Forelimb muscle (tissue), 1 donor: ENCODE data around the gene BEND6. TPM values are rescaled to one million over a fixed set of nuclear protein-coding genes. Genes with fewer than 3 reads are reported as not detected.
"Not testable (repeated sequence)": the region's sequence is repeated elsewhere in the genome, so short reads cannot be mapped to it uniquely, and the experiment has no call there.

Source experiments
- DNase-seq: peaks from one replicate; pipeline ENCODE4 v3.0.0-alpha.2; 2013; ENCODE audit warnings: low read depth
- polyA plus RNA-seq: library from polyadenylated mRNA; unstranded; fragments of 120-200 nt; gene quantifications from one replicate; pipeline ENCODE4 v1.2.1, GENCODE V29; 2013; ENCODE audit not compliant: insufficient read length

The BEND6 gene
- polyA plus RNA-seq, 1 donor: 0.77 TPM

DNA sequence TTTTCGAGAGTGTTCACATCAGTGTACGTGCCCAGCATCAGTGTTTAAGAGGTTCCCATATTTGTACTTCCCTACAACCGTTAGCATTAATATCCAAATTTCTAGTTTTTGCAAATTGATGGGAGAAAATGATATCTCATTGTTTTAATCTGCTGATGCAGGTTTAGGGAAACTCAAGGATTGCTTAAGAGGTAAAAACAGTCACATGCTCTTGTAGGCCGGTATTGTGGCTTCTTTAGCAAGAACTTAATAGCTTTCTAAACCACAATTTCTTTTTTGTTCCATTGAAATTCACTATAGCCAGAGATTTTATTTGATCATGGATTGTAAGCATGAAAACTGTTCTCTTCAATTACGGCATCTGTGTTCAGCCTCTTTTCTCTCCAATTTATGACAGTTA, 29.5 kb downstream of the BEND6 start:
- DNase-seq: no peak

DNA sequence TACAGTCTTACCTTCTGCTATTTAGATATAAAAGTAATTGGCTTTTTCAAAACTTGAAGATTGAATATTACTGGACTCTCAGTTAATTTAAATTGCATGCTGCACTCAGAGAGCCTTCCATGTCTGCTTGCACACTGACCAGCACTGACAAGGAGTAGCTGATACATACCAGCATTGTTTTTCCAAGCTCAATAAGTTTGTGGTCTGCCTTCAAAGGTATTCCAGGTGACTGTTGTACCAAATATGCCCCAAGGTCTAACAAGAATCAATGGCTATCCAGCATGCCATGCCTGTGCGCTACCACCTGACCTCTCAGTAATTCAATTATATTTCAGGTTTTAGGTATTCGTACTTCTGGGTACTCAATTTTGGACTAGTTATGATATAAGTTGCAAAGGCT, 30.0 kb downstream of the BEND6 start:
- no peak for DNase-seq

DNA sequence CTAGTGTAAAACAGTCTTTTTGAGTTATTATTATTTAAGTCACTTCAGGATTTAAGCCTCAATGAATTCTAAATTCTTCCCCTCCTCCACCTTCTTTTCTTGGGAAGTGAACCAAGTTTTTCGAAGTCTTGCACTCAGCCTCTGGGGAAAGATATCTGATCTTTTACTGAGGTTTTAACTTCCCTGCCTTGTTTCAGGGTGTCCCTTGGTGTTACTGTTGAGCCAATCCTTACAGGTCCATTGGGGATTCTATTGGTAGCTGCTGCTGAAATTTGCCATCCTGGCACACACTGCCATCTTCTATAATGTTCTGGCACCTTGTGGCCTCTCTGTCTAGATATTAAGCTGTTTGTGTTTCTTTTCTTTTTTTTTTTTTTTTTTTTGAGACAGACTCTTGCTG, 31.7 kb downstream of the BEND6 start:
- no peak for DNase-seq

DNA sequence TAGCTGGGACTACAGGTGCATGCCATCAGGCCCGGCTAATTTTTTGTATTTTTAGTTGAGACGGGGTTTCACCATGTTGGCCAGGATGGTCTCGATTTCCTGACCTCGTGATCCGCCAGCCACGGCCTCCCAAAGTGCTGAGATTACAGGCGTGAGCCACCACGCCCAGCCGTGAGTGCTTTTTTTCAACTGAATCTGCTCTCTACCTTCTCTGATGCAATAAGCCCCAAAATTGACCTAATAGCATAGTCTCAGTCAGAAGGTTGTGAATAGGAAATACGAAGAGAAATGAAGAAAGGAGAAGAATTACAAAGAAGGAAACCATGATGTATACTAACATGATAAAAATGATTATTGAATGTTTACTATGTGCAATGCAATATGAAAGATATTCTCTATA, 33.2 kb downstream of the BEND6 start:
- no peak for DNase-seq

DNA sequence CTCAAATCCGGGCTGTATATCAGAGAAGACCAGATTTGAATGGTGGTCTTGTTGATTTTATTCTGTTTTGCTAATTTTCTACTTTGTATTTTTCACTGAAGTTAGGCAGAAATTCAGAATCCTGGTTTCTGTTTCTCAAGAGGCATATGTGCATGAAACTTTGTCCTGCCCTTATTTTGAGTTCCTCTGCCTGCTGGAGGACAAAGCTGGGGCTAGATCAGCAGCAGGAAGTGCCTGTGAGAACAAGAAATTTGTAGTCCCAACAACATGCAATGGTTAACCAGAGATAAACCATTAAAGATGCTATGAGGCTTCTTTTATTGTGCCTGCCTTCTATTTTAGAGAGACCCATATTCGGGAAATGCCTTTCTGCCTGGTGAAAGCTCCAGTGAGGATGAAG, 37.1 kb downstream of the BEND6 start:
- DNase-seq: no peak

DNA sequence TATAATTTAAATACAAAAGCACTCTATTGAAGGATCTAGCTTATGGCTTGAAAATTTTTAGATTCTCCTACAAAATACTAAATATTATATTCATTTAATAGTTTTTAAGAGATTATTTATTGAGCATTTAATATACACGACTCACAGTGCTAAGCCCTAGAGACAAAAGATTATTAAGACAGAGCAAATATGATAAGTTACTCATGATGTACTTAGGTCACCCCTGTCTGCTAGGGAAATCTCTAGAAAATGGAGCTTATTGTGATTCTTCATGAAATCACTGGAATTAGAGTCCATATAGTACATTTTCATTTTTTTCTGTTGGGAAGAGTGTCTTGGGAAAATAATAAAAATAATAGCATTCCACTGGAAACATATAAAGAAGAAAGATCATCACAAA, 37.8 kb downstream of the BEND6 start:
- DNase-seq: no peak

DNA sequence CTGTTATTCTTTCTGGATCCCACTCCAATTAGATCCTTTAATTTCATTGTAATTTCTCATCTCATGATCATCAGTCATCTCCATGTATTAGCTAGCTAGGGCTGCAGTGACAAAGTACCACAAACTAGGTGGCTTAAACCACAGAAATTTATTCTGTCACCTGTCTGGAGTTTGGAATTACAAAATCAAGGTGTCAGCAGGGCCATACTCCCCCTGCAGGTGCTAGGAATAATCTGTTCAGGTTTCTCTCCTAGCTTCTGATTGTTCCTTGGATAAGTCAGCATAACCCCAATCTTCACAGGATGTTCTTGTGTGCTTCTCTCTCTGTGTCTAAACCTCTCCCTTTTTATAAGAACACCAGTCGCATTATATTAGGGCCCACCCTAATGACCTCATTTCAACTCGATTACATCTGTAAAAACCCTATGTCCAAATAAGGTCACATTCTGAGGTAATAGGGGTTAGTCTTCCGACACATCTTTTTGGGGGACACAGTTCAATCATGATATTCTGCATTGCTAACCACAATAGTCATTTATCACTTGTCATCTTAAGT, 40.5 kb downstream of the BEND6 start:
- no peak for DNase-seq

DNA sequence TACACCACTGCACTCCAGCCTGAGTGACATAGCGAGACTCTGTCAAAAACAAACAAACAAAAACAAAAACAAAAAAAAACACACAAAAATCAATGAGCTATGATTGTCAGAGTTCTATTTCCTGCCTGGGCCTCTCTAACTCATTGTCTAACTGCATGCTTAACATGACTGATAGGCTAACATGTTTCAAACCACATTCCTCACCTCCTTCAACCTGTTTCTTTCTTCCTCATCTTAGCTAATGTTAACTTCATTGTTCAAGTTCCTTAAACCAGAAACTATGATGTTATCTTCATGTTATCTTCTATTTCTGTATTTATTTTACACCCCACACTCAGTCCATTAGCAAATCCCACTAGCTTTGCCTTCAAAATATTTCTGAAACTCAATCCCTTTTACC, 41.5 kb downstream of the BEND6 start:
- no peak for DNase-seq

DNA sequence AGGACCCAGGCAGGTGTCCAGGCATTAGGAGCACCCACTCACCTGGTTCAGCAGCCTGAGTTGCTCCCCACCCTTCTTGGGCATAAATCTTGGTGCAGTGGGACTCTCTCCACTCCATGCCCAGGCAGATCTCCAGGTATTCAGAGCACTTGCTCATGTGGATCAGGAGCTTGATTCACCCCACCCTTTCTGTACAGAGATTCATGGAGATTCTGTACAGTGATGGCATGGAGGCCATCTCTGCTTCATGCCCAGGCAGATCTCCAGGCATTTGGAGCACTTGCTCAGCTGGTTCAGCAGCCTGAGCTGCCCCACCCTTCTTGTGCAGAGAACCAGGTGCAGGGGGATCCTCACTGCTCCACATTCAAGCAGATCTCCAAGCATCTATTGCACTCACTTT, 44.1 kb downstream of the BEND6 start:
- DNase-seq: no peak

DNA sequence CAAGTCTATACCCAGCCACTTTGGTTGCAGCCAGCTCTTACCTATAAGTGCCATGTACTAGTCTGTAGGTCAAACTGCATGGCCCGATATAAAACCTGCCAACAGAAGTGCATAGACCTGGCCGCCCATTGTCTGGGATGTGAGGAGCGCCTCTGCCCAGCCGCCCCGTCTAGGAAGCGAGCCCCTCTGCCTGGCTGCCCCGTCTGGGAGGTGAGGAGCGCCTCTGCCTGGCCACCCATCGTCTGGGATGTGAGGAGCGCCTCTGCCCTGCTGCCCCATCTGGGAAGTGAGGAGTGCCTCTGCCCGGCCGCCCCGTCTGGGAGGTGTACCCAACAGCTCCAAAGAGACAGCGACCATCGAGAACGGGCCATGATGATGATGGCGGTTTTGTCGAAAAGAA, 44.8 kb downstream of the BEND6 start:
- not testable (repeated sequence) for DNase-seq

DNA sequence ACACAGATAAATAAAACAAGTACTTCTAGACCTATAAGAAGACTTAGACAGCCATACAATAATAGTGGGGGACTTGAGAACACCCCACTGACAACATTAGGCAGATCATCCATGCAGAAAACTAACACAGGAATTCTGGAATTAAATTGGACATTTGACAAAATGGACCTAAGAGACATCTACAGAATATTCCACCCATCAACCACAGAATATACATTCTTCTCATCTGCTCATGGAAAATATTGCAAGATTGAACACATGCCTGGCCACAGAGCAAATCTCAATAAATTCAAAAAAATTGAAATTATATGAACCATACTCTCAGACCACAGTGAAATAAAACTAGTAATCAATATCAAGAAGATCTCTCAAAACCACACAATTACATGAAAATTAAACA, 47.3 kb downstream of the BEND6 start:
- no peak for DNase-seq

DNA sequence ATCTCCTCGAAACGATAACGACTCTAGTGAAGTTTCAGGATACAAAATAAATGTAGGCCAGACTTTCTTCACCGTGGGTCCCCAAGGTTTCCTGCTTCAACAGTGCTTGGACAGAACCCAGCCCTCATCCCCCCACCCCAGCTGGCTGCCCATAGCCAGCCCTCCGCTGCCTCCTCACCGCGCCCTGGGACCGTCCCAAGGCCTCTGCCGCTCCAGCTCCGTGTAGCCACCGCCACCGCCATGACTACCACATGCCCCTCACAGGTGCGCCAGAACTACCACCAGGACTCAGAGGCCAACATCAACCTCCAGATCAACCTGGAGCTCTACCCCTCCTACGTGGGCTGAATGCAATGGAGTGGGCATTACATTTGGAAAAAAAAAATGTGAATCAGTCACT, 49.4 kb downstream of the BEND6 start:
- no peak for DNase-seq

DNA sequence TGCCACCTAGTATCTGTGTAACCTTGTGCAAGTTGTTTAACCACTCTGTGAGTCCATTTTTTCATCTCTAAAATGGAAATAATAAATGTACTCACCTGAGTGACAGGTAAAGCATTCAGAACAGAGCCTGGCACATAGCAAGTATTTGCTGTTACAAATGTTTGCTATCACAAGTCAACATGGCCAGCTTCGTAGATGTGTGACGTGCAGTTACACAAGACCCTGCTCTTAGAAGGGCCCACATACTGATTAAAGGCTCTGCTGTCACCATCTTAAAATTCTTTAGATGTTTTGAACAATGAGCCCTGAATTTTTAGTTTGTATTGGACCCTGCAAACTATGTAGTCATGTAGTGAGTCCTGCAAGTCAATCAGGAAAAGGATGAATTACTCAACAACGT, 51.2 kb downstream of the BEND6 start:
- DNase-seq: no peak

DNA sequence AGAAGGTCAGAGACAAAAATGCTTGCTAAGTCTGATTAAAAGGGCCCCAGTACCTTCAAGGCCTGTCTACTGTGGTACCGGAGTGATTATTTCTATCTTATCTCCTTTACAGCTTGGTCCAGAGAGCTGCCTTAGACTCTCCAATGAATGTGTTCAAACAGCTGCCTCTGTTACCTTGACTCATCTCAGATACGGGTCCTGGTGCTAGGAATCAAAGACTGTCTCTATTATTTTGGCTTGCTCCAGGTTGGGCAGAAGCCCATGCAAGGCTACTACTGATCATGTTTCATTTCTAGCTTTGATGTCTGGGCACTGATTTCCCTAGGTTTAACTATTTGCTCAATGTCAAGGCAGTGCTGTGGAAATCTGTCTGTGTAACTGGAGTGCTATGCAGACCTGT, 53.2 kb downstream of the BEND6 start:
- not testable (repeated sequence) for DNase-seq

DNA sequence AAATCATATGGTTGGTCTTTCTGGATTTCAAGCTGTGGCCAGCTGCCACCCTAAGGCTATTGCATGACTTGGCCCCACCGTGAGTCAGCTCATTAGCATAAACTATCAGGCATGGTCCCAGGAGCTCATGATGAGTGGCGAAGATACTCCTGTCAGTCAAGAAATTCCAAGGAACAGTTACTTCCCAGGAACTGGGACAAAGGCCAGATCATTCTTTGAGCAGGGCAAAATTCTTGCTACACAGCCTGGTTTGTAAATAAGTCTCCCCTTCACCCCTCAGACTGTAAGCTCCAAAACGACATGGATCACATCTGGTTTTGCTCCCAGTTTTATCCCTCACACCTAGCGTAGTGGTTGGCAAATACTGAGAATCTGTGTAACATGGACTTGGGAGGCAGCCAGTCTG, 58.6 kb downstream of the BEND6 start:
- no peak for DNase-seq

DNA sequence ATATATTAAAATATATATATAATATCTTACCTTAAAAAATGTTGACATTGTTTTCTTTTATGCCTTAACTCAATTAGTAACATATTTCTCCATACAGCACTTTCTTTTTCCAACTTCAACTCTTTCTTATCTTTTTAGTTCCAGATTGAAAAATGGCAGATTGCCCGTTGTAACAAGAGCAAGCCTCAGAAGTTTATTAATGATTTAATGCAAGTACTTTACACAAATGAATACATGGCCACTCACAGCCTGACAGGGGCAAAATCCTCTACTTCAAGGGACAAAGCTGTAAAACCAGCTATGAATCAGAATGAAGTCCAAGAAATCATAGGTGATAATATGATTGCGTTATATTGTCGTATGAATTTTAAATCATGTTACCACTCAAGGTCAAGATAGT, 62.2 kb downstream of the BEND6 start:
- no peak for DNase-seq

DNA sequence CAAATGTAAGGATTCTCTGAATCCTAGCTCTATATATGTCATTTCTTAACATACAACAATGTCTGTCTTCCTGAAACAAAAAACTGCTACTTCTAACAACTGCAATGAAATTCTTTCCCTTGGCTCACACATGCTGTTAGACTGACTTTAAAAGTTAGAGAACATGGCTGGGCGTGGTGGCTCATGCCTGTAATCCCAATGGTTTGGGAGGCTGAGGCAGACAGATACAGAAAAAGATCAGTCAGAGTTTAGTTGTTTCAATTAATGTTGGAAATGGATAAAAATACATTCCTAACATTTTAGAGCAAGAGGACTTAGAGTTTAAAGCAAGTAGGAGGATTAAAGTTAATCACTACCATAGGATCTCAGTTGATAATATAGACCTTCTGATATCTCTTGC, 62.9 kb downstream of the BEND6 start:
- DNase-seq: no peak

DNA sequence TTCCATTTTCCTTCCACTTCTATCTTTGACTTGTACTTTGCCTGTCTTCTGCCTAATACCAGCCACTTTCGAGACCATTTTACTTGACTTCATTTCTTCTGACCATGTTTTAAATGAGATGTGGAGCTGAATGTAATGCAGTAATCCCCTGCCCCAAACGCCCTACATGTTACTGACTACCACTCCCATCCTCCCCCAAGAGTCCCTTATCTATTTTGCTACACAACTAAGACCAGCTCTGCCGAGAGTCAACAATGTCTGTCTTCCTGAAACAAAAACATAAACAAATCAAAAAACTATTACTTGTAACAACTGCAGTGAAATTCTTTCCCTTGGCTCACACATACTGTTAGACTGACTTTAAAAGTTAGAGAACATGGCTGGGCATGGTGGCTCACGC, 64.5 kb downstream of the BEND6 start:
- no peak for DNase-seq

DNA sequence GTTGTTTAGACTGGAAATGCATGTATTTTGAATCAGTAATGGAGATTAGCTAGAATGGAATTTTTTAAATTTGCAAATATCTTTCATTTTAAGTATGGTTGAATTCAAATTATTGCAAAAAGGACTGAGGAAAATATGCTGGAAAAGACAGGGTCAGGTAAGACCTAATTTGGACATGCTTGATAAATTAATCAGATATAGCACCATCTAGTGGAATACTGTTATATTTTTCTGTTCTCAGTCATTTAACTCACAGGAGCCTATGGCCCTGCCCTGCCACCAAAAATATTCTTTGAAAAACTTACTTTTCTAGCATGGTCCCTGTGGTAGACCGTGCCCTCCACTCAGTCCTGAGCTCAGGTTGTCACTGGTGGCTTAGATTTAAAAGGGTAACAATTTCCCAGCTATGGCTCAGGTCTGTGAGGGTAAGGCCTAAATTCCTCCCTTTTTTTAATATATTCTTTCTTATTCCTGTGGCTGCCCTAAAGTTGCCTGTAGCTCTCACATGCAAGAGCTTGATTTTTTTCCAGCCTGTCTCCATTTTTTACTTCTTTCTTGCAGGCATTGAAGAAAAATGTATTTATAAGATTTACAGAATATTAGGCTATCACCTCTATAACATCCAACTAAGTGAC, 66.3 kb downstream of the BEND6 start:
- DNase-seq: peak; percentile 8

DNA sequence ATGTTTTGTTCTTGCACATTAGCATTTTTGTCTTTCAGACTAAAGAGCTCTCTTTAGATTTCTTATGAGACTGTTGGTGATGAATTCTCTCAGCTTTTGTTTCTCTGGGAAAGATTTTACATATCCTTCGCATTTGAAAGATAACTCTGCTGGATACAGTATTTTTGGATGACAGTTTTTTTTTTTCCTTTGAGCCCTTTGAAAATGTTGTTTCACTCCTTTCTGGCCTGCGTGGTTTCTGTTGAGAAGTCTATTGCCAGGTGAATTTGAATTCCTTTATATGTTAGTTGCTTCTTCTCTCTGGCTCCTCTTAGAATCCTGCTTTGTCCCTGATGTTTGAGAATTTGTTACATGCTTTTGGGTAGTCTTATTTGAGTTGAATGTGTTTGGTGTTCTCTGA, 69.4 kb downstream of the BEND6 start:
- DNase-seq: no peak

DNA sequence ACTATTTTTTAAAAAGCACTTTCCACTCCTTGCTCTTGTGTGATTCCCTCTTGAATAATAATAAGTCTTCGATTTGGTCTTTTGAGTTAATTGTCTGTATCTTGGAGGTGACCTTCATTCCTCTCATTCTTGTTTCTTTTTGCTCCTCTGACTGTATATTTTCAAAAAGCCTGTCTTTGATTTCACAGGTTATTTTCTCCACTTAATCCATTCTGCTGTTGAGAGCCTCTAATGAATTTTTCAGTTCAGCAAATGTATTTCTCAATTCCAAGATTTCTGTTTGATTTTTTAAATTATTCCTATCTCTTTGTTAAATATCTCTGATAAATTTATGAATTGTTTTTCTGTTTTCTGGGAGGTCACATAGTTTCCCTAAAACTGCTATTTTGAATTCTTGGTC, 69.9 kb downstream of the BEND6 start:
- DNase-seq: no peak

DNA sequence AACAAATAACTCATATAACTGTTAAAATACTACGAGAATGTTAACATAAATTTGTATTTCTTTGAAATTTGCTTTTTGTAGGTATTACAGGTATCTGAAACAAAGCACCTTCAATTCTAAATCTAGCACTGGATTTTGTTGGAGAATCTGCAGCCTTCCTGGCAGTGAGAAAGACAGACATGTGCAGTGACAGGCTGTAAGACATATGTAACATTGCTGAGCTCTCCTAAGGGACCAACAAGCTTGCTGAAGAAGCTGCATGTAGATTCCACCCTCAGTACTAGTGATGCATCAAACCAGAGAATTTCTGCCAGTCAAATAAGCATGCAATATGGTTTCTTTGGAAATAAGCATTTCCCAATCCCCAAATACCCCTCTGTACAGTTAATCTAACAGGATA, 71.1 kb downstream of the BEND6 start:
- DNase-seq: no peak

DNA sequence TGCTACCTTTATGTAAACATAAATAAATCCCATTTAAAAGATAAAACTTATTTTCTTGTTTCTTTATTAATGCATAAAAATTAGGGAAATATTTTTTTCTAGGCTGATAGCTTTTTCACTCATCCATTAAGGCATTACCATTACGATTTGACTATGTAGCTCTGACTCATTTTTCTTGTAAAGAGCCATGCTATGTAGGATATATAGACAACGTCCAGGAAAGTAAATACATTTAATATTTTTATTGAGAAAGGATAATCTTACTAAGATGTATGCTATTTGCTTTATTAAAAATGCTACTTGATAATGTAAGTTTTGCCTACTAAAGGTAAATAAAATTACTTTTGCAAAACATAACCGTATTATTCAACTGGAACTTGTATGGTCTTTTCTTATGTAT, 72.4 kb downstream of the BEND6 start:
- no peak for DNase-seq

DNA sequence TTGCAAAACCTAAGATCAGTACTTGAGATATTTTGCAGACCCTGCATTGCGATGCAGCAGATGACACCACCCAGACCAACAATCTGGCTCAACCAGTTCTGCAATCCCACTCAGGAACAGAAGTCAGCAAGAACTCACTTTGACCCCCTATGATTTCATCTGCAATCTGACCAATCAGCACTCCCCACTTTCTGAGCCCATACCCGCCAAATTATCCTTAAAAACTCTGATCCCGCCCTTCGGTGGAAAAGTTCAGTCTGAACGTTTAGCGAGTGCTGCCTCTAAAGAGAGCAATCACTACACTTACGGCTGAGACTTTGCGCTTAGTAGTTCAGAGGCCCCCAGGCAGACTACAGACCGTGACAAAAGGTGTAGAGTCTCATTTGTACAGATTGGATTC, 74.3 kb downstream of the BEND6 start:
- no peak for DNase-seq
